Astrocyte of the spinal cord (primary cell): Measurements from ENCODE around the gene NXPE1.
"Not testable (repeated sequence)": the region's sequence is repeated elsewhere in the genome, so short reads cannot be mapped to it uniquely, and the experiment has no call there.

Experiments
- DNase-seq: peaks from one replicate; pipeline ENCODE4 v3.0.0; 2011; ENCODE audit warnings: low read depth, low spot score
- H3K4me3 ChIP-seq: 2 replicates; pipeline ENCODE4 v1.5.1; 2011; ENCODE audit warnings: low read depth, mild to moderate bottlenecking, low read length, moderate library complexity
- in situ Hi-C: cut with HindIII; loops from 2 replicates; pipeline ENCODE4 v1.10.0; 2017; ENCODE audit warnings: low sequenced_read_pairs
- TF ChIP-seq, protein P1 (sequence below): IDR thresholded peaks from 2 replicates; pipeline ENCODE4 v1.5.1; 2012; ENCODE audit warnings: low read depth, mild to moderate bottlenecking, low read length, inconsistent platforms

Gene NXPE1

DNA sequence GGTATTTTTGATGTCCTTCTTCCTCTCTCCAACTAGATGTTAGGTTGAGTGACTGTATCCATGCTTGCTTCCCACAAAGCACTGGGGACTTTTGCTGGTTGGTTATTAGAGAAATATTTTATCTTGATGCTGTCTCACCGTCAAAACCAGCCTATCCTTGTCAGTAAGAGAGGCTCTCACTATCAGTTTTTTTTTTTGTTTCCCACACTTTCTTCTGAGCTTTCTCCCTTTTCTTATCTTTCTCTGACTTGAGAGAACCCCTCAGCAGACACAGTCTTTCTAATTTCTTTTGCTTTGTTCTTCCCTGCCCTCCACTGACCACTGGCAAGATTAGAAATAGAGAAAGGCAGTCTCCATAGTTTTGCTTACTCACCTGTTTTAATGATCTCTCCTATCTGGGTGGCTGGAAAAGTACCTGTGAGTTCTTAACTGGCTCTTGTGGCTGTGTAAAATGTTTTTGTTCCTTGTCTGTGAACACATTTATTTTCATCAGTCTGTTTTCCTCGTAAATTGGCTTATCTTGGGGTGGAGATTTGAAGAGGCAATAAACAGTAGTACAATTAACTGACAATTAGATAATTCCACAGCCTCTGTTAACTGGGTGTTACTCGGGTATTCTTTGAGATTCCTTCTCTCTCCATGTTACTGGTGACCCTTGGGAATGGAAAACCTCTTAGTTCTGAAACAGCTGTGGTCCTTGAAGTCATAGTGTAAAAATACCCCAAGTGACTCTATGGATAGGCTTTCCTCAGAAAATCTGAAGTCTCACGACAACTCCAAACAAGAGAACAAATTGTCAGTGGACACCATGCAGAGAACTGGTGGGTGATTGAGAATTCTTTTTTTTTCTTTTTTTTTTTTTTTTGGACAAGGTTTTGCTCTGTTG lies at the start of gene NXPE1:
Gene NXPE1, minus strand, starts transcription at position 457 of the 886 bp plus-strand sequence. CDS start 8,680 bp downstream, outside the sequence.
- TF ChIP-seq, protein P1, sequence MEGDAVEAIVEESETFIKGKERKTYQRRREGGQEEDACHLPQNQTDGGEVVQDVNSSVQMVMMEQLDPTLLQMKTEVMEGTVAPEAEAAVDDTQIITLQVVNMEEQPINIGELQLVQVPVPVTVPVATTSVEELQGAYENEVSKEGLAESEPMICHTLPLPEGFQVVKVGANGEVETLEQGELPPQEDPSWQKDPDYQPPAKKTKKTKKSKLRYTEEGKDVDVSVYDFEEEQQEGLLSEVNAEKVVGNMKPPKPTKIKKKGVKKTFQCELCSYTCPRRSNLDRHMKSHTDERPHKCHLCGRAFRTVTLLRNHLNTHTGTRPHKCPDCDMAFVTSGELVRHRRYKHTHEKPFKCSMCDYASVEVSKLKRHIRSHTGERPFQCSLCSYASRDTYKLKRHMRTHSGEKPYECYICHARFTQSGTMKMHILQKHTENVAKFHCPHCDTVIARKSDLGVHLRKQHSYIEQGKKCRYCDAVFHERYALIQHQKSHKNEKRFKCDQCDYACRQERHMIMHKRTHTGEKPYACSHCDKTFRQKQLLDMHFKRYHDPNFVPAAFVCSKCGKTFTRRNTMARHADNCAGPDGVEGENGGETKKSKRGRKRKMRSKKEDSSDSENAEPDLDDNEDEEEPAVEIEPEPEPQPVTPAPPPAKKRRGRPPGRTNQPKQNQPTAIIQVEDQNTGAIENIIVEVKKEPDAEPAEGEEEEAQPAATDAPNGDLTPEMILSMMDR: no peak
- H3K4me3 ChIP-seq: no peak within 1 kb of the TSS
- in situ Hi-C loops: no loop called here
- DNase-seq: no peak

- no peak for DNase-seq
- in situ Hi-C loops: no loop called here
- TF ChIP-seq, protein P1: no peak
- no peak overlapping the region for H3K4me3 ChIP-seq
Observed at GRCh38 chr11:114609429-114609828, 49.7 kb upstream of the NXPE1 start.

DNA sequence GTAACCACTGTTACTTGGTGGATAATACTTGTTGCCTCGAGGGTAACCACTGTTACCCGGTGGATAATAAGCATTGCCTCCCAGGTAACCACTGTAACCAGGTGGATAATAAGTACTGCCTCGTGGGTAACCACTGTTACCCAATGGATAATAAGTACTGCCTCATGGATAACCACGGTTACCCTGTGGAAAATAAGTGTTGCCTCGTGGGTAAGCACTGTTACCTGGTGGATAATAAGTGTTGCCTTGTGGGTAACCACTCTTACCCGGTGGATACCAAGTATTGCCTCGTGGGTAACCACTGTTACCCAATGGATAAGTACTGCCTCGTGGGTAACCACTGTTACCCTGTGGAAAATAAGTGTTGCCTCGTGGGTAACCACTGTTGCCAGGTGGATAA lies 48.9 kb upstream of the NXPE1 start:
- in situ Hi-C loops, DNase-seq: not testable (repeated sequence)

GRCh38 chr11:114607753-114608459 lies 48.2 kb upstream of the NXPE1 start:
- TF ChIP-seq, protein P1: no peak
- no peak for DNase-seq
- in situ Hi-C loops: no loop called here
- H3K4me3 ChIP-seq: no peak overlapping the region

More for the DNA sequence above, 48.9 kb upstream of the NXPE1 start:
- not testable (repeated sequence) for H3K4me3 ChIP-seq

DNA sequence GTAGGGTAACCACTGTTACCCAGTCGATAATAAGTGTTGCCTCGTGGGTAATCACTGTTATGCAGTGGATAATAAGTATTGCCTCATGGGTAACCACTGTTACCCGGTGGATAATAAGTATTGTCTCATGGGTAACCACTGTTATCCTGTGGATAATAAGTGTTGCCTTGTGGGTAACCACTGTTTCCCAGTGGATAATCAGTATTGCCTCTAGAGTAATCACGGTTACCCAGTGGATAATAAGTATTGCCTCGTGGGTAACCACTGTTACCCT lies 47.1 kb upstream of the NXPE1 start:
- H3K4me3 ChIP-seq, in situ Hi-C loops, DNase-seq: not testable (repeated sequence)

GRCh38 chr11:114606003-114606801 lies 46.5 kb upstream of the NXPE1 start:
- no peak for DNase-seq
- TF ChIP-seq, protein P1: no peak
- H3K4me3 ChIP-seq: no peak overlapping the region
- in situ Hi-C loops: no loop called here

- no peak for DNase-seq
- no peak overlapping the region for H3K4me3 ChIP-seq
- TF ChIP-seq, protein P1: no peak
- in situ Hi-C loops: no loop called here
Observed at GRCh38 chr11:114605370-114605769, 45.7 kb upstream of the NXPE1 start.
